HG03097 (cell line): ENCODE data around the gene GSK3A.

Experiments
- ATAC-seq: cut with Tn5 transposase; IDR thresholded peaks from one replicate; pipeline ENCODE4 v1.9.1; 2021; ENCODE audit not compliant: unreplicated experiment, low FRiP score

GSK3A gene

DNA sequence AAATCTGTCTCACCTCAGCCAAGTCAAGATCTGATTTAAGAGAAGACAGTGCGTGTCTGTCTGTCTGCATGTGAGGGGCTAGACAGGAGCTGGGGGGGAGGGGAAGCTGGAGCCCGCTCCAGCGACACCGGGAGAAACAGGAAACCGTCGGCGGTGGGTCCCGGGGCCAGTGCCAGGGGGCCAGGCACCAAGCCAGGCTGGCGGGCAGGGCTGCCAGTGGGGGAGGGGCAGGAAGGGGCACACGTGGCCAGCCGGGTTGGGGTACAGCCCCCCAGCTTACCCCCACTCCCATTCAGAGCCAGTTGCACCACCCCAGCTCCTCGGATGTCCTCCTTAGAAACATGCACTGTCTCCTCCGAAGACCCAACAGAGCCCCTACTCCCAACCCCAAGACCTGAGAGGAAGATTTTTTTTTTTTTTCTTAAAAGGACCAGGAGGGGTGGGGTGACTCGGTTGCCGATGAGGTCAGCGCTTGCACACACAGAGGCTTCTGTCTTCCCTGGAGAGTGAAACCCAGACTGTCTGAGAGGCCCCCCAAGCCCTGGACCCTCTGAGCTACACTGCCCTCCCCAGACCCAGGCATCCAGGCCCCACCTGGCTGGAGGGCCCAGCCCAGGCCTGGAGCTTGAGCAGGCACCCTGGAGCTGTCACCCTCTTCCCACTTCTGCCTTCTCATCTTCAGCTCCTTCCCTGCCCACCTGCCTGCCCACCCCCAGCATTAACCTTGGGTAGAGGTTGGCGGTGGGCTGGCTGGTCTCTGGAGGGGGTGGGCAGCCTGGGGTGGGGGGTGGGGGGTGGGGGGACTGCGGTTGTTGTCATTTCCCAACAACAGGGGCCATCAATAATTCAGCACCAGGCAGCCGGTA, 8.5 kb upstream of the GSK3A start:
- no peak for ATAC-seq

DNA sequence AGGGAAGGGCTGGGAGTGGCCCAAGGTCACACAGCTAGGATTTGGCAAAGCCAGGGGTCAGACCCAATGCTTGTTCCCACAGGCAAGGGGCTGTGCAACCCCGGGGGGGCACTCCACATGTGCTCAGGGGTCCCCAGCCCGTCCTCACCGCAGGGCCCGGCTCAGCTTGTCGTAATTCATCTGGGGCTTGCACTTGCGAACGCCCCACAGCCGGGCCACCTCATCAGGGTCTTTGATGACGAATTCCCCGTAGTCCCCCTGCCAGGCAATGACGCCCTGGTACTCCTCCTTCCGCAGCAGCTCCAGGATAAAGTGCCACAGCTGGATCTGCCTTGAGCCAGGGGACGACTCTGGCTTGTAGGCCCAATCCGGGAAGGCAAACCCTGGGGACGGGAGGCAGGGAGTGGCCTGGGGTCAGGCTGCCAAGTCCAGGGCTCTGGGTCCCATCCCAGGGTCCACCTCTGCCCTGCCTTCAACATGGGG, 7.8 kb upstream of the GSK3A start:
- no peak for ATAC-seq

DNA sequence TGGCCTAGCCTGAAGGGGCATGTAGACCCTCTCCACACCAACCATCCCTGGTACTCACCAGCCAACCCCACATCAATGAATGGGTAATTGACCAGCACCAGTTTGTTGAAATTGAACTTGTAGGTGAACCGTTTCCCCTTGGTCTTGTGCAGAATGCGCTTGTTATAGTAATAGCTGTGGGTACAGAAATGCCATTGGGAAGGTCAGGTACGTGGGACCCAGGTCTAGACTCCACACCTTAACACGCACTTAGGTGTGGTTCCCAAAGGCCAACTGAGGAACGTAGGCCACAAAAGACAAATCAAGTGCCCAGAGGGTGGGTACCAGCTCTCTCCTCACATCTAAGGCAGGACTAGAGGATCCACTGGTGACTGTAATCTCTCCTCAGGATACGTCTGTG, 7.4 kb upstream of the GSK3A start:
- ATAC-seq, result no peak

DNA sequence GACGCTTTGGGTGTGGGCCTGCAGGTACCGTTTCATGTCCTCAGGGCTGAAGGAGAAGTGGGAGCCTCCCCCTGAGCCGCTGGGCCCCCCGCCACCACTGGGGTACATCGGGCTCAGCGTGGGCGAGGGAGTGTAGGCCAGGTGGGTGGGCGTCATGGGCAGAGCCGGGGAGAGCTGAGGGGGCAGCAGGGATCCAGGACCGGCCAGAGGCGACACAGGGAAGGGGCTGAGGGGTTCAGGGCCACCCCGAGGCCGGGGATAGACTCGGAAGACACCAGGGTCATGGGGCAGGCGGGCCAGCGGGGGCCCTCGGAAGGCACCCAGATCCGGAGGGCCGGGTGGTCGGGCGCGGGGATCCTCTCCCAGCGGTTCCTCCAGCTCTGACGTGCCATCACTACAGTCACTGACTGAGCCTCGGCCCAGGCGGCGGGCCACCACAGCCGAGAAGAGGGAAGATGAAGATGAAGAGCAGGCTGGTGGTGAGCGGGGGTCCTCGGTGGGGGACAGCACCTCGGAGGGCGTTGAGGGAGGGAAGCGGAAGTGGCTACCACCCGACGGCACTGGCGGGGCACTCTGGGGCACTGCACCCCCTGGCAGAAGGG, 6.8 kb upstream of the GSK3A start:
- no peak for ATAC-seq

DNA sequence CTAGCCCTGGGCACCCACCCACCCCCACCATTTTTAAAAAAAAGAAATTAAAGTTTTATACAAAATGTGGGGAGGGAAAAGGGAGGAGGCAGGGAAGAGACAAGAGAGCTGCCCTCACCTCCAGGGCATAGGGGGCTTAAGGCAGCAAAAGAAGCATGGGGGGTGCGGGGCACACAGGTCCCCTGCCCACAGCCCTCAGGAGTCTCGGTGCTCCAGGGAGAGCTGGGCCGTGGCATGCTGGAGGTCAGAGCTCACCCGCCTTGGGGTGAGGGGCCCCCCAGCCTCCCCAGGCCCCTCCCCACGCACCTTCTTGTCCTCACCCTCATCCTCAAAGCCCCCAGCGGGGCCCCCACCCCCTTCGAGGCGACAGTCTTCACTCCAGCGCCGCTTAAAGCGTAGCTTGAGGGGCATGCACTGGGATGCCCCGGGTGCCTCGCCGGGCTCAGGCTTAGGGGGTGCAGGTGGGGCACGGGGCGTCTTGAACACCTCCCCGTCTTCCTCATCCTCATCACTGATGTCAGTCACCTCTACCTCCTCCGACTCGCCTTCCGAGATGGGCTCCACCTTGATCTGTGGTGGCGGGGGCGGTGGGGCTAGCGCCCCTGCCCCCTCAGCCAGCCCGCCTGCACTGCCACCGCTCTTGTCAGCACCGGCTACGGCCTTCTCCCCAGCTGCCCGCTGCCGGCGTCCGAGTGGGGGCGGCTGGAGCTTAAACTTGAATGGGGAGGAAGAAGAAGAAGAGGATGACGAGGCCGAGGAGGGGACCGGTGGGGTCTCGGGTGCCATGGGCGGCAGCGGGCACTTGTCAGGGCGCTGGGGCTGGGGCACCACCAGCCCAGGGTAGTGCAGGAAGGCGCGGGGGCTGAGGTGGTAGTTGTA, 6.1 kb upstream of the GSK3A start:
- ATAC-seq, result no peak

DNA sequence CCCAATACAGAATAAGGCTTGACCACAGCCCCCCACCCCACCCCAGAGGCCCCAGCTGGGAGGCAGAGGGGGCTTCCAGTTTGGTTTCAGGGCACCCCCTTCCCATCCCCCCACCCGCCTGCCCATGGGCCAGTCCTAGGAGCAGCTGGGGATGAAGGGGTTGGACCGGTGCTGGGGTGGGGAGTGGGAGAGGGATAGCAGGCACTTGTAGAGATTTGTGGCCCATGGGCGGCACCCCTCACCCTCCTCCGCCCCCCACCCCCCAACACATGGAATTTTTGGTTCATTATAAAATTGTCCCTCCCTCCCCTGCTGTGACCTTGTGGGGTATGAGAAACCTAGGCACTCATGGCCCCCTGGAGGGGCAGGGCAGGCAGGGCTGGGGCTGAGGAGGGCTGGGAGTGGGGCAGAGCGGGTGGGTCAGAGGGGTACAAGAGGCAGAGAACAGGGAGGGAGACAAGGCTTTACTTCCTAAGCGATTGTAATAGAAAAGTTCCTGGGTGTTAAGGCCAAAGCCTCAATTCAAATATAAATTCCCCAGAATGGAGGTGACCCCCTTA, 5.3 kb upstream of the GSK3A start:
- no peak for ATAC-seq

DNA sequence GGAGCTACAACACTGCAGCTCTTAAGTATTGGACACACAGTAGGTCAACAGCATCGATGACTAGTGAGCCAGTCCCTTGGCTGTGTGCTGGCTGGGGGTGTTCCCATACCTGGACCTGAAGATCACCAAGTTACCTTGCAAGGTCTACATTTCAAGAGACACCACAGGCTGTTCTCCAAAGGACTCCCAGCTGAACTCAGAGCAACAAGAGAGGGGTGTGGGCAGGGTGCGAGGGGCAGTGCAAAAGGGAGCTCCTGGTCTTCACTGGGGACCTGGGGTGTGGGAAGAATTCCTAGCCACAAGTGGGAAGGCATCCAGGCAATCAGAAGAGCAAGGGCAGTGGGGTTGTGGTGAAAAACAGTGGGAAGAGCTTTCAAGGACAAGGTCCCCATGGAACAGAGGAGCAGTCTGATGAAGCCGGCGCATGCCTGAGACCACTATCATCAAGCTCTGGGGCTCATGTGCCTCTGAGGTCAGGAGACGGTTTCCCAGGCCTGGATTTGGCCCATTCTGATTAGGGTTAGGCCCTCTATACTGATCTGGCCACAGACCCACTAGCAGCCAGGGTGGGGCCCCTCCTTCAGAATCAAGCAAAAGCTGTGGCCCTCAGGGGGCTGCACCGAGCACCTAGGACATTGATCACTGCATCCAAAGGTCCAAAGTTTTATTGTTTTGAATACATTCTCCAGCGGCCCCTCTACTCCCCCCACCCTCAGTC, 4.7 kb upstream of the GSK3A start:
- ATAC-seq, result no peak

DNA sequence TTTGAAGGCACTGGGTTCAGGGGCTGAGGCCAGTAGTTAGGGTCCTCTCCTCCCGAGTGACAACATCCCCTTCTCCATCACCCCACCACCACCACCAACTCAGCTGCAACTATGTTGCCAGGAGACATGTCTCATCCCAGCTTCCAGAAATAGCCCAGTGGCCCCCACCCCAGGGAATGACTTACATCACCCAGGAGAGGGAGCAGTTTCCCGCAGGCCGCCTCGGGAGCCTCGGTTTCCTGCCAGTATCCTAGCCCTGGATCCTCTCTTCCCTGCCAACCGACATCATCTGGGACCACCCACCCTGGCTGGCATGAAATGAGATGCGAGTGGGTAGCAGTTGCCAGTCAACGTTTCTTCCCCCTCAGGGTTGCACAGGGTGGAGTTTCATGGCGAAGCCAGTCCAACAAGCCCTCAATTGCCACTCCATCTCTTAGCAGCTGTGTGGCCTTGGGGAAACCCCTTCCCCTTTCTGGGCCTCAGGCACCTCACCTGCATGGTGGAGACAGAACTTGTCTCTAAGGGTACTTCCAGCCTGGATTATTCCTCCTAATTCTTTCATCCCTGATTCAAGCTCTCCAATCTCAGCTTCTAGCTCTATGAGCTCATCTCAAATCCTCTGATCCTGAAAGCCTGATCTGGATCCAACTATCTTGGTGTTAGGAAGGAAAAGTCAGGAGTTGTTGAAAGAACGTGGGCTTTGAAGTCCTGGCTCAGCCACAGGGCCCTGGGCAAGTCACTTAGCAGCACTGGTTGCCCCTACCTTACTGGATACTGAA, 3.9 kb upstream of the GSK3A start:
- no peak for ATAC-seq

DNA sequence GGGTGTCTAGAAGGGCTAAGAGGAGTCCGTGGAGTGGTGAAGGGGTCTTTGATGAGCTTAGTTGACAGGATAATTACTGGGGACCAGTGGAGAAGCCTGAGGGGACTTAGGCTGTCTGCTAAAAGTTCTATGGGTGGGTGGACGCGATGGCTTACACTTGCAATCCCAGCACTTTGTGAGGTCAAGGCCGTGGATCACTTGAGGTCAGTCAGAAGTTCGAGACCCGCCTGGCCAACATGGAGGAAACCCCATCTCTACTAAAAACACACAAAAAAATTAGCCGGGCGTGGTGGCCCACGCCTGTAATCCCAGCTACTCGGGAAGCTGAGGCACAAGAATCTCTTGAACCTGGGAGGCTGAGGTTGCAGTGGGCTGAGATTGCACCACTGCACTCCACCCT, 2.8 kb upstream of the GSK3A start:
- no peak for ATAC-seq

DNA sequence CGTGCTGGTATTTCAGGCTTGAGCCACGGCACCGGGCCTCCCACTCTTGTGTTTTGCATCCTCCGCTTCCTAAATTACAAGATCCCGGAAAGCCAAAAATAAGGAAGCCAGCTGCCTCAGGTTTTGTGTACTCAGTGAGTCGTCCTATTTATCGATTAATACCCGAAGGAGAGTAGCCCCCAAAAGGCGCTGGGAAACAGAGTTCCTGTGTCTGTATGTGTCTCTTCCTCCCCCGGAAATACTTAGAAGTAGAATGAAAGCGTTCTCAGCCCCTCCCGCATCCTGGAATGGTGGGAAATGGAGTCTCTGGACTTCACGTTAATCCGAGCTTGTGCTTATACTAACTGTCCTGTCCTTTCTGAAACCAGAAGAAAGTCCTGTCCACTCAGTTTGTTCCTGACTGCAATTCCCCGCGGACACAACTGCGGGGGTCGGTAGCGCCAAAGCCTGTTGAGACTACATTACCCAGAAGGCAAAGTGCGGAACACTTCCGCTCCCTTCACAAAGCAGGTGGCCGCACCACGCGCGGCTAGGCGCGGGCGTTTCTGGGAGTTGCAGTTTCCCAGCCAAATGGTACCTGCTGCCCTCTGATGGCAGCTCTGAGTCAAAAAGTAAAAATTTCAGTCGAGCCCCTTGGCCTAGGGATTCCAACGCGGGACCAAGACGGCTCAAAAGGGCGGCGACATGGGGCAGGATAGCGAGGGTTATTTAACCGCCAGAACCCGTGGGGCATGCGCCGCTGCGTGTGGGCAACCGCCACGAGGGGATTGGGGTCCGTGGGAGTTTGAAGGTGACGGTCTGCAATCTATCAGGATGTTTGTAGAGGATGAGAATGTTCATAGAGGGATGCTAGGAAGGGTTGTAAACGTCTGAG, 2.2 kb upstream of the GSK3A start:
- ATAC-seq, result peak; percentile 32

DNA sequence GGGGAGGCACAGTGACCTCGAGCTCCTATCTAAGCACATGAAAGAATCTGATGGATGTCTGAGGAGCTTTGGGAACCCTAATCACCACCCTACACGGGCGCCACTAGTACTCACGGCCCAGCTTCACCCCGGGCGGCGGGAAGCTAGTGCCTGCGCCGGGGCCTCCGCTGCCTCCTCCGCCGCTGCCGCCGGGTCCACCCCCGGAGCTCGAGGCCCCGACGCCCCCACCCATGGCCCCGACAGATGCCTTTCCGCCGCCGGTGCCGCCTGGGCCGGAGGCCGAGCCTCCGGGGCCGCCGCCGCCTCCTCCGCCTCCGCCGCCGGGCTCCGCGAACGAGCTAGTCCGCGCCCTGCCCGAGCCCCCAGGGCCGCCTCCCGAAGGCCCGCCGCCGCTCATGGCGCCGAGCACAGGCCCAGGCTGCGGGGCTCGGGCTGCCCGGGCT, 312 bp downstream of the GSK3A start:
- ATAC-seq, result peak; percentile 1

DNA sequence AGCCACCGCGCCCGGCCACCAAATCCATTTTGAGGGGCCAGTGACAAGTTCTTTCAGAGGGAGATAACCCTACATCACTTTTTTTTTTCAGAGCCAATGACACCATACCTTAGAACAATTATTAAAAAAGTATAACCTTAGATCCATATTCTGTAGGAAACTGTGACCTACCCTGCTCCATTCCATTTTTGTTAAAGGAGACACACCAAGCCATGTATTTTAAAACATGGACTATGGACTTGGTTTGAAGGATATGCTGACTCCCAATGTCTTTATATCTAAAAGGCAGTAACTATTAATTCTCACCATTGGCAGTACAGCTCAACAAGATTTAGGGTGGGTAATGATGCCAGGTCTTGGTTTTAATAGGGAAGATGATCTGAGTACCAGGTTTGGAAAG, 1.1 kb downstream of the GSK3A start:
- ATAC-seq, result no peak

DNA sequence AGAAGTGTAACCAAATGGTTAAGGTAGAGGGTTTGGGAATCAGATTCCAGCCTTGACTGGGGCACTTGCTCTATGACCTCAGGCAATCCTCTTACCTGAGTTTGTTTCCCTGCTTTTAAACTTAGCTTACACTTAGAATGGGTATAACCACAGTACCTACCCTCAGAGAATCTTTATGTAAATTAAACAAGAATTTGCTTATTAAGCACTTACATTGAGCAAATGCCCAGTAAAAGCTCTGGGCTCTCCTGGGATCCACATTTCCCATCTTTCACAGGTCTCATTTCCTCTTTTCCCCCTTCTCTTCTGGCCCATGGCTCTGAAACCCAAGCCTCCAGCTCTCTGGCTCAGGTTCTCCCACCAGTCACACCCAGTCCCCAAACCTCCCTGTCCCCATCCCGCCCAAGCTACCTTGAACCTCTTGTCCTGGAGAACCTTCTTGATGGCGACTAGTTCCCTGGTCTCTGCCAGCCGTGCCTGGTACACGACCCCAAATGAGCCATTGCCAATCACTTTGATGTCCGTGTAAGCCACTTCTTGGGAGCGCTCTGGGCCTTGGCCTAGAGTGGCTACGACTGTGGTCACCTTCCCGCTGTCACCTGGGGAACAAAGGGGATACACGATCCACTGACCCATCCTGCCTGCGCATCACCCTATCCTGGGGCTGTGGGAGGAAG, 2.7 kb downstream of the GSK3A start:
- no peak for ATAC-seq

DNA sequence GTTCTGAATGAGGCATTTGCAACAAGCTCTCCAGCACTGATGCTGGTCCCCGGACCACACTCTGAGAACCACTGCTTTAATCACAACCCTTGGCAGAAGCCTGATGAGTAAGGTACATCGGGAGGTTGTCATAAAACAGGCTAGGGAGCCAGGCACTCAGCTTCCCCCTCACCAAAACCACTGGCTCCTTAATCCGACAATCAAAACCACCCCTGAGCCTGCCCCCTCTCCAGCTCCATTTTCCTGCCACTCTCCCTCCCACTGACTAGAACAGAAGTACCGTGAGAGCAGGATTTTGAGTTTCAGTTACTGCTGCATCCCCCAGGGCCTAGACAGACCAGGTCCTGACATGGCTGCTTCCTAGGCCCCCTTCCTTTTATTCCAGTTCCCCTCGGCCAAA, 7.2 kb downstream of the GSK3A start:
- ATAC-seq, result no peak

DNA sequence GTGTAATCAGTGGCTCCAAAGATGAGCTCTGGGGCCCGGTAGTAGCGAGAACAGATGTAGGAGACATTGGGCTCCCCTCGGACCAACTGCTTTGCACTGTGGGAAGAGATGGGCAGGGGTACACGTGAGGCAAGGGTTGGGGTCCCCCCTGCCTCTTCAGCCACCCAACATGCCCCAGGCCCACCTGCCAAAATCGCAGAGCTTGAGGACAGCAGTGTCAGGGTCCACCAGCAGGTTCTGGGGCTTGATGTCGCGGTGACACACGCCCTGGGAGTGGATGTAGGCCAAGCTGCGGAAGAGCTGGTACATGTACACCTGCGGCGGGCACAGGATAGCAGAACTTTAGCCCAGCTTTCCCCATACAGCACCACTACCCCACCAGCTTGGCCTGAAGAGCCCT, 8.0 kb downstream of the GSK3A start:
- no peak for ATAC-seq

DNA sequence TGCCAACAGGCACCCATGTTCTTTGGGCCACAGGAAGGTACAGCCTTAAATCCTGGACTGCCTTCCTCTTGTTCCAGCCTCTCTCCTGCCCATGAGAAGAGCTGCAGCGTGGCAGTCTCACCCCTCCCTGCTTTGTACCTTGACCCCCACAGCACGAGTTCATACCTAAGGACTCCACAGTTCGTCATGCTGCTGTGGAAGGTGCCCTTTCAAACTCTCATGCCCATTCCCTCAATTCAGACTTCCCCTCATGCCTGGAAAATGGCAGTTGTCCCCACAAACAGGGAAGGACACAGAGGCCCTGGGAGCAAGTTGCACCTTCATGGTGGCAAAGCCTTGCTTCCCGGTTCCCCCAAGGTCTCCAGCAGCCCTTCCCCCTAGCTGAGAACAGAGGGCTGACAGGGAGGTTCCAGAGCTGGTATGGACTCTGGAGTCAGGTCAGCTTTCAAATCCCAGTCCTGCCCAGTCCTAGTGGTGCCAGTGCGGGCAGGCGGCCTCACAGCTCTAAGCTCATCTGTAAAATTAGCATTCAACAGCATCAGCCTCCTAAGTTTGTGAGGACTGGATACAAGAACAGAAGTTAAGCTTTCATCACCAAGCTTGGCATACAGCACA, 8.6 kb downstream of the GSK3A start:
- no peak for ATAC-seq

DNA sequence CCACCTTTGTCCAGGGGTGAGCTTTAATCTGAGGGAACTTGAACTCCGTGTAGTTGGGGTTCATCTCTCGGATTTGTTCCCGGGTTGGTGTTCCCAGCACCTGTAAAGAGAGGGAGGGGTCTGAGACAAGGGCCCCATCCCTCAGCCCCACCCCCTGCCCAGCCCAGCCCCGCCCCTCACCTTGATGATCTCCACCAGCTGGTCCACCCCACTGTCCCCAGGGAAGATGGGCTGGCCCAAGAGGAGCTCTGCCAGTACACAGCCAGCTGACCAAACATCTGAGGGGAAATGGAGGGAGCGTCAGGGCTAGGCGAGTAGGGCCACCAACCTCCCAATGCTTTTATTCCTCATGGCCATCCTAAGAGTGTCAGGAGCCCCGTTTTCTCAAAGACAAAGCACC, 9.3 kb downstream of the GSK3A start:
- no peak for ATAC-seq

DNA sequence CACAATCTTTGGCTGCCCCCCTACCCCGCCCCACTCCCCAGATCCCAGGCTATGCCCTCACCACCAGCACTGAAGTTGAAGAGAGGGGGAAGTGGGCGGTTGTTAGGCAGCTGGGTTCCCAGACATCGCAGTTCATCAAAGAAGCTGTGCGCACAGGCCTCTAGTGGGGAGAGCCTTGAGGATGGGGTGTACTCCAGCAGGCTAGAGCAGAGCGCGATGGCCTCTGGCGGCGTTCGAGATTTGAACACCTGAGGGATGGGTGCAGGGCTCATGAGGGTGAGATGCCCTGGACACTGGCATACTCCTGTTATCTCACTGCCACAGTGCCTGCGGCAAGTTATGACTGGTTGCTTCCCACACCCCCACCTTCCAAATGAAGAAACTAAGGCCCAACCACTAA, 10.0 kb downstream of the GSK3A start:
- ATAC-seq, result no peak
